H1 (cell line): ENCODE measurements around the gene ADD1. TPM values are rescaled to one million over a fixed set of nuclear protein-coding genes. Genes with fewer than 3 reads are reported as not detected.

Source experiments
- CTCF ChIA-PET: fragments of 300-600 bp; sonication (Branson Sonifier 250); formaldehyde crosslinking; loops from one replicate; lab custom pipeline; 2021; ENCODE audit not compliant: partially characterized antibody; lab: Charles Lee
- POLR2A ChIA-PET: fragments of 300-600 bp; sonication (Branson Sonifier 250); formaldehyde crosslinking; loops from one replicate; lab custom pipeline; 2021; ENCODE audit warnings: inconsistent platforms; ENCODE audit not compliant: partially characterized antibody; lab: Charles Lee
- DNase-seq, 2 experiments: peaks; one replicate each; pipeline versions ENCODE4 v3.0.0 to v3.0.0-alpha.2; 2010 to 2022; ENCODE audit warnings: low spot score in 2 of 2, low read depth in 1 of 2, mixed read lengths in 1 of 2
- FAIRE-seq: peaks from 2 replicates; lab custom pipeline; 2011; peaks lifted over from hg19 to GRCh38; lab: Jason Lieb, UNC
- H2AFZ ChIP-seq: 2 replicates; pipeline ENCODE4 v1.8.1; 2012; ENCODE audit warnings: low read length, inconsistent platforms
- H2AK5ac ChIP-seq: 2 replicates; pipeline ENCODE4 v1.6.1; 2013; ENCODE audit warnings: low read depth, low read length
- H2BK120ac ChIP-seq: replicated peaks from 2 replicates; pipeline ENCODE3; 2013; ENCODE audit warnings: low read depth, low read length, inconsistent platforms
- H2BK12ac ChIP-seq: 2 replicates; pipeline ENCODE4 v1.6.1; 2013; ENCODE audit warnings: low read depth, low read length
- H2BK15ac ChIP-seq: 2 replicates; pipeline ENCODE4 v1.6.1; 2013; ENCODE audit warnings: low read length
- H2BK20ac ChIP-seq: 2 replicates; pipeline ENCODE4 v1.6.1; 2013; ENCODE audit warnings: low read length
- H2BK5ac ChIP-seq: 2 replicates; pipeline ENCODE4 v1.6.1; 2013; ENCODE audit warnings: low read depth, low read length
- H3K14ac ChIP-seq: 2 replicates; pipeline ENCODE4 v1.6.1; 2013; ENCODE audit warnings: inconsistent platforms; ENCODE audit not compliant: insufficient read length
- H3K18ac ChIP-seq: 2 replicates; pipeline ENCODE4 v1.6.1; 2013; ENCODE audit warnings: low read length; ENCODE audit errors: extremely low read depth
- H3K23ac ChIP-seq: 2 replicates; pipeline ENCODE4 v1.6.1; 2013; ENCODE audit warnings: inconsistent platforms; ENCODE audit not compliant: insufficient read length
- H3K23me2 ChIP-seq: 2 replicates; pipeline ENCODE4 v1.6.1; 2013; ENCODE audit warnings: low read depth, low read length
- H3K27ac ChIP-seq: 2 replicates; pipeline ENCODE4 v1.6.1; 2011; ENCODE audit warnings: low read depth, low read length, inconsistent platforms
- H3K27me3 ChIP-seq, 4 experiments: replicated peaks in 1 of 4; 1 replicate in 1 of 4; 2 replicates in 3 of 4; pipeline versions ENCODE4 v1.6.1 to v1.8.1; 2011 to 2013; ENCODE audit warnings: low read length in 3 of 4, mild to moderate bottlenecking in 3 of 4, inconsistent platforms in 2 of 4, mixed read lengths in 2 of 4, moderate library complexity in 1 of 4; ENCODE audit not compliant: control insufficient read depth in 3 of 4, insufficient read depth in 3 of 4; ENCODE audit errors: extremely low read depth in 1 of 4
- H3K36me3 ChIP-seq, 4 experiments: 2 replicates each; pipeline versions ENCODE4 v1.6.1 to v1.8.1; 2011 to 2013; ENCODE audit warnings: mild to moderate bottlenecking in 4 of 4, low read length in 3 of 4, moderate library complexity in 2 of 4, control low read depth in 1 of 4, inconsistent platforms in 1 of 4; ENCODE audit not compliant: insufficient read depth in 4 of 4, control insufficient read depth in 2 of 4
- H3K4ac ChIP-seq: replicated peaks from 2 replicates; pipeline ENCODE3; 2013; ENCODE audit warnings: low read length, low read depth, mixed read lengths, inconsistent platforms; ENCODE audit not compliant: insufficient read length
- H3K4me1 ChIP-seq, 4 experiments: replicated peaks in 1 of 4; 1 replicate in 1 of 4; 2 replicates in 3 of 4; pipeline versions ENCODE4 v1.6.1 to v1.8.1; 2011 to 2013; ENCODE audit warnings: low read length in 3 of 4, inconsistent platforms in 2 of 4, mixed read lengths in 1 of 4; ENCODE audit not compliant: insufficient read depth in 4 of 4, control insufficient read depth in 3 of 4
- H3K4me2 ChIP-seq, 2 experiments: 2 replicates each; pipeline versions ENCODE4 v1.6.1 to v1.8.1; 2011 to 2013; ENCODE audit warnings: low read depth in 2 of 2, low read length in 2 of 2, control low read depth in 1 of 2, inconsistent platforms in 1 of 2, mild to moderate bottlenecking in 1 of 2; ENCODE audit not compliant: insufficient read depth in 1 of 2
- H3K4me3 ChIP-seq, 4 experiments: fragments of 200-600, 300-600 bp in 1 of 4; sonication (generic), shearing (Covaris generic), sonication (Bioruptor Twin) in 1 of 4; 2 replicates each; pipeline versions ENCODE4 v1.5.1 to v1.8.1; 2011 to 2016; ENCODE audit warnings: low read length in 4 of 4, low read depth in 3 of 4, control low read depth in 2 of 4, inconsistent platforms in 2 of 4, mild to moderate bottlenecking in 2 of 4, mixed read lengths in 1 of 4, moderate library complexity in 1 of 4; ENCODE audit not compliant: insufficient read depth in 2 of 4; ENCODE audit errors: extremely low read depth in 1 of 4
- H3K56ac ChIP-seq: replicated peaks from 2 replicates; pipeline ENCODE3; 2013; ENCODE audit warnings: low read depth, mild to moderate bottlenecking, mixed read lengths, low read length, inconsistent platforms; ENCODE audit not compliant: insufficient read length
- H3K79me1 ChIP-seq: 2 replicates; pipeline ENCODE4 v1.6.1; 2013; ENCODE audit warnings: low read depth, low read length, control low read depth
- H3K79me2 ChIP-seq, 2 experiments: 2 replicates each; pipeline versions ENCODE4 v1.6.1 to v1.8.1; 2012 to 2013; ENCODE audit warnings: low read length in 2 of 2, mild to moderate bottlenecking in 2 of 2, inconsistent platforms in 1 of 2; ENCODE audit not compliant: insufficient read depth in 2 of 2, control insufficient read depth in 1 of 2
- H3K9ac ChIP-seq, 4 experiments: replicated peaks in 1 of 4; 1 replicate in 1 of 4; 2 replicates in 3 of 4; pipeline versions ENCODE4 v1.6.1 to v1.8.1; 2011 to 2013; ENCODE audit warnings: low read depth in 3 of 4, low read length in 3 of 4, control low read depth in 2 of 4, mild to moderate bottlenecking in 2 of 4, moderate library complexity in 2 of 4, inconsistent platforms in 1 of 4; ENCODE audit errors: extremely low read depth in 1 of 4
- H3K9me3 ChIP-seq, 2 experiments: 2 replicates each; pipeline versions ENCODE4 v1.6.1 to v1.8.1; 2012 to 2013; ENCODE audit warnings: mild to moderate bottlenecking in 2 of 2, moderate library complexity in 2 of 2, control low read depth in 1 of 2, inconsistent platforms in 1 of 2, low read depth in 1 of 2, low read length in 1 of 2, mixed read lengths in 1 of 2; ENCODE audit not compliant: insufficient read depth in 2 of 2
- H4K20me1 ChIP-seq, 2 experiments: replicated peaks in 1 of 2; 2 replicates each; pipeline versions ENCODE3 to v1.8.1; 2011 to 2013; ENCODE audit warnings: inconsistent platforms in 2 of 2, low read length in 2 of 2, mild to moderate bottlenecking in 1 of 2; ENCODE audit not compliant: insufficient read depth in 2 of 2, control insufficient read depth in 1 of 2
- H4K5ac ChIP-seq: 2 replicates; pipeline ENCODE4 v1.6.1; 2013; ENCODE audit warnings: low read length, low read depth, mixed read lengths, inconsistent platforms; ENCODE audit not compliant: insufficient read length
- H4K8ac ChIP-seq: 2 replicates; pipeline ENCODE4 v1.8.0; 2013; ENCODE audit warnings: mild to moderate bottlenecking, moderate library complexity, low read length, inconsistent platforms; ENCODE audit not compliant: insufficient read depth; ENCODE audit errors: extremely low read depth
- H4K91ac ChIP-seq: replicated peaks from 2 replicates; pipeline ENCODE3; 2013; ENCODE audit warnings: low read length, mixed read lengths, inconsistent platforms; ENCODE audit not compliant: insufficient read length
- BCL11A ChIP-seq, 2 experiments: IDR thresholded peaks; one replicate each; pipeline ENCODE4 v1.6.1; 2011; ENCODE audit warnings: low read depth in 2 of 2, low read length in 2 of 2, mild to moderate bottlenecking in 2 of 2
- CHD1 ChIP-seq: IDR thresholded peaks from 2 replicates; pipeline ENCODE4 v1.6.1; 2012; ENCODE audit warnings: low read depth, low read length, improper control_type of control experiment
- CHD2 ChIP-seq: IDR thresholded peaks from 2 replicates; pipeline ENCODE4 v1.6.1; 2012; ENCODE audit warnings: low read length, improper control_type of control experiment
- HDAC2 ChIP-seq, 2 experiments: fragments of 300-600 bp in 1 of 2; sonication (generic) in 1 of 2; IDR thresholded peaks; 2 replicates each; pipeline ENCODE4 v1.6.1; 2011 to 2012; ENCODE audit warnings: low read depth in 2 of 2, low read length in 2 of 2, mild to moderate bottlenecking in 2 of 2, moderate library complexity in 2 of 2, borderline replicate concordance in 1 of 2, inconsistent platforms in 1 of 2
- KDM5A ChIP-seq: fragments of 200-600 bp; IDR thresholded peaks from 2 replicates; pipeline ENCODE4 v1.7.1; 2012; ENCODE audit warnings: mild to moderate bottlenecking, low read length, inconsistent platforms, mixed read lengths
- NANOG ChIP-seq: IDR thresholded peaks from 2 replicates; pipeline ENCODE4 v1.6.1; 2011; ENCODE audit warnings: low read length, low read depth, mild to moderate bottlenecking, inconsistent platforms; ENCODE audit not compliant: insufficient read depth, poor library complexity, severe bottlenecking
- POLR2A ChIP-seq, 2 experiments: IDR thresholded peaks; 1 replicate in 1 of 2; 2 replicates in 1 of 2; pipeline ENCODE4 v1.6.1; 2011; ENCODE audit warnings: low read depth in 2 of 2, low read length in 2 of 2, mild to moderate bottlenecking in 2 of 2; ENCODE audit errors: control extremely low read depth in 1 of 2
- RFX5 ChIP-seq: IDR thresholded peaks from 2 replicates; pipeline ENCODE4 v1.6.1; 2011; ENCODE audit warnings: low read depth, low read length, improper control_type of control experiment, borderline replicate concordance
- SIN3A ChIP-seq, 2 experiments: IDR thresholded peaks in 1 of 2; conservative IDR thresholded peaks in 1 of 2; 2 replicates each; pipeline ENCODE4 v1.6.1; 2011 to 2012; ENCODE audit warnings: low read length in 2 of 2, improper control_type of control experiment in 1 of 2, low read depth in 1 of 2, mild to moderate bottlenecking in 1 of 2
- SP2 ChIP-seq: IDR thresholded peaks from 2 replicates; pipeline ENCODE4 v1.6.1; 2012; ENCODE audit warnings: mild to moderate bottlenecking, low read length, inconsistent platforms
- SRF ChIP-seq: IDR thresholded peaks from 2 replicates; pipeline ENCODE4 v1.6.1; 2011; ENCODE audit warnings: mild to moderate bottlenecking, low read depth, low read length, moderate library complexity
- WGBS, 2 experiments: shearing (Covaris generic) in 1 of 2; methylation state at CpG; one replicate each; pipeline versions ENCODE4 v1.1.6 to v1.1.7; 2013 to 2015; ENCODE audit warnings: low lambda C conversion rate in 2 of 2, mixed read lengths in 2 of 2, inconsistent platforms in 1 of 2, low coverage in 1 of 2, missing lambda C conversion rate in 1 of 2; ENCODE audit not compliant: insufficient replicate concordance in 2 of 2, insufficient coverage in 1 of 2, insufficient read length in 1 of 2; ENCODE audit errors: extremely low coverage in 1 of 2, missing lambda C conversion rate in 1 of 2; 5-methylcytosine and 5-hydroxymethylcytosine counted together
- polyA plus RNA-seq, 7 experiments: library from polyadenylated mRNA; depleted of rRNA in 3 of 7; stranded (reverse) in 5 of 7; unstranded in 2 of 7; fragments of >200 nt in 5 of 7; fragments of 200-250 nt in 2 of 7; gene quantifications; 1 replicate in 5 of 7; 2 replicates in 1 of 7; 4 replicates in 1 of 7; pipeline versions ENCODE4 v1.2.1 to v1.2.3, GENCODE V29; 2011 to 2013; ENCODE audit warnings: missing spikeins in 2 of 7, mixed read lengths in 2 of 7
- total RNA-seq: library from RNA; stranded (reverse); fragmentation: NEBNext Ultra II Directional; extraction: Animal tissue kit (Norgen Biotek cat#: 25700); gene quantifications from 2 replicates; pipeline ENCODE4 v1.2.1, GENCODE V29; 2021
- TF ChIP-seq, protein P1 (sequence below): IDR thresholded peaks from 2 replicates; pipeline ENCODE4 v1.6.1; 2011; ENCODE audit warnings: low read depth, mild to moderate bottlenecking, low read length; ENCODE audit not compliant: insufficient read depth
- TF ChIP-seq, protein P2 (sequence below): IDR thresholded peaks from 2 replicates; pipeline ENCODE4 v1.6.1; 2012; ENCODE audit warnings: inconsistent platforms

Gene ADD1
- total and polyA plus RNA-seq, 2 of the 8 experiments (the other 6 are each of a cell fraction or from before 2014, with no cell fraction given), result 113 to 143 TPM

DNA sequence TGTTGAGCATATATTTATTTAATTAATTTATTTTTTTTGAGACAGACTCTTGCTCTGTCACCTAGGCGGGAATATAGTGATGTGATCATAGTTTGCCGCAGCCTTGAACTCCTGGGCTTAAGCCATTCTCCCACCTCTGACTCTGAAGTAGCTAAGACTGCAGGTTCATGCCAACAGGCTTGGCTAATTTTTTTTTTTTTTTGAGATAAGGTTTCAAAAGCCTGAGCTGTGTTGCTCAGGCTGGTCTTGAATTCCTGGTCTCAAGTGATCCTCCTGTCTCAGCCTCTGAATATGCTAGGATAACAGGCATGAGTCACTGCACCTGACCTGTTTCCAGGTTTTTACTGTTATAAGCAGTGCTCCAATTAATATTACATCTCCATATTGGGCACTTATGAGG lies 4.8 kb downstream of the ADD1 start:
- Histone ChIP-seq H3K23ac (no peak overlapping the region), H3K4me3 (no peak overlapping the region), H2BK120ac (no peak overlapping the region), H4K8ac (no peak overlapping the region), H3K14ac (no peak overlapping the region), H3K18ac (no peak overlapping the region), H2BK20ac (no peak overlapping the region), H3K23me2 (peaks cover 3% of the 10 kb centered on the region), H4K20me1 (peaks cover 3 to 7% of the 10 kb centered on the region in 2 experiments), H4K5ac (no peak overlapping the region), H2AK5ac (no peak overlapping the region), H3K4ac (no peak overlapping the region), H2BK15ac (no peak overlapping the region), H3K9ac (no peak overlapping the region), H3K4me2 (no peak overlapping the region), H2BK12ac (no peak overlapping the region), H3K79me2 (peaks cover 14 to 78% of the 10 kb centered on the region in 2 experiments), H3K56ac (no peak overlapping the region), H3K9me3 (no peaks in the 10 kb centered on the region), H2BK5ac (no peak overlapping the region), H2AFZ (no peak overlapping the region), H4K91ac (no peak overlapping the region), H3K4me1 (peaks cover 0 to 3% (median 0%) of the 10 kb centered on the region in 4 experiments; a peak in 2 of 7 replicates), H3K27ac (no peak overlapping the region), H3K36me3 (peaks cover 0 to under 1% (median 0%) of the 10 kb centered on the region in 4 experiments; a peak in 1 of 8 replicates), H3K27me3 (no peaks in the 10 kb centered on the region), H3K79me1 (peaks cover 7% of the 10 kb centered on the region; the same call in 1 of the 2 replicates)
- FAIRE-seq (no peak), DNase-seq (no peak)
- WGBS, 2 experiments, result 89% methylated on average over 2 of the region's 2 CpGs; no CpG with 5 or more reads in 1 of the 2 experiments
- ChIA-PET POLR2A (no interaction called here), CTCF (interaction anchor here (0.6 to 1.9 kb wide), 6 partner anchors 13 to 695 kb away, joined by 3 to 6 read pairs (median 3); no protein-coding TSS in a partner anchor)
- TF ChIP-seq CHD2, result no peak
- TF ChIP-seq SIN3A (conservative IDR thresholded peaks at IDR 0.05 in 1 of 2, IDR thresholded peaks at IDR 0.05 in 1 of 2; ENCODE audit: low read depth in 1 of 2, low read length in 2 of 2), result no peak
- no peak for TF ChIP-seq POLR2A (IDR thresholded peaks at IDR 0.05; ENCODE audit: control extremely low read depth in 1 of 2, low read depth in 2 of 2, low read length in 2 of 2)
- TF ChIP-seq RFX5, result no peak
- TF ChIP-seq, protein P1, sequence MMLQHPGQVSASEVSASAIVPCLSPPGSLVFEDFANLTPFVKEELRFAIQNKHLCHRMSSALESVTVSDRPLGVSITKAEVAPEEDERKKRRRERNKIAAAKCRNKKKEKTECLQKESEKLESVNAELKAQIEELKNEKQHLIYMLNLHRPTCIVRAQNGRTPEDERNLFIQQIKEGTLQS, result no peak
- TF ChIP-seq SRF, result no peak
- no peak for TF ChIP-seq KDM5A
- TF ChIP-seq HDAC2 (IDR thresholded peaks at IDR 0.05; ENCODE audit: borderline replicate concordance in 1 of 2, low read depth in 2 of 2, low read length in 2 of 2), result no peak
- no peak for TF ChIP-seq NANOG
- no peak for TF ChIP-seq CHD1
- no peak for TF ChIP-seq BCL11A (IDR thresholded peaks at IDR 0.05; ENCODE audit: low read depth in 2 of 2, low read length in 2 of 2)
- TF ChIP-seq, protein P2, sequence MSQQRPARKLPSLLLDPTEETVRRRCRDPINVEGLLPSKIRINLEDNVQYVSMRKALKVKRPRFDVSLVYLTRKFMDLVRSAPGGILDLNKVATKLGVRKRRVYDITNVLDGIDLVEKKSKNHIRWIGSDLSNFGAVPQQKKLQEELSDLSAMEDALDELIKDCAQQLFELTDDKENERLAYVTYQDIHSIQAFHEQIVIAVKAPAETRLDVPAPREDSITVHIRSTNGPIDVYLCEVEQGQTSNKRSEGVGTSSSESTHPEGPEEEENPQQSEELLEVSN, result no peak
- no peak for TF ChIP-seq SP2
